Liver (tissue), 9 donors: Measurements from ENCODE around the gene ATG4C. TPM values are rescaled to one million over a fixed set of nuclear protein-coding genes. Genes with fewer than 3 reads are reported as not detected.

Experiments
- DNase-seq: peaks from one replicate; pipeline ENCODE4 v3.0.0-alpha.2; 2017; ENCODE audit warnings: low spot score
- H3K27ac ChIP-seq, 2 donors: one replicate each; pipeline ENCODE4 v1.7.0; 2013; ENCODE audit warnings: inconsistent platforms in 2 of 2, low read length in 2 of 2, control low read depth in 1 of 2, low read depth in 1 of 2, mild to moderate bottlenecking in 1 of 2
- H3K27me3 ChIP-seq, 4 donors: one replicate each; pipeline versions ENCODE4 v1.6.1 to v1.7.0; 2013; ENCODE audit warnings: low read length in 3 of 4, inconsistent platforms in 1 of 4, mild to moderate bottlenecking in 1 of 4, moderate library complexity in 1 of 4; ENCODE audit not compliant: control insufficient read depth in 4 of 4, insufficient read depth in 4 of 4
- H3K36me3 ChIP-seq, 4 donors: one replicate each; pipeline versions ENCODE4 v1.6.1 to v1.7.0; 2013; ENCODE audit warnings: low read length in 3 of 4, mild to moderate bottlenecking in 3 of 4, low read depth in 1 of 4, moderate library complexity in 1 of 4; ENCODE audit not compliant: control insufficient read depth in 4 of 4, insufficient read depth in 3 of 4
- H3K4me1 ChIP-seq, 4 donors: one replicate each; pipeline versions ENCODE4 v1.6.1 to v1.7.0; 2013; ENCODE audit warnings: low read length in 3 of 4, mild to moderate bottlenecking in 3 of 4, moderate library complexity in 1 of 4; ENCODE audit not compliant: control insufficient read depth in 4 of 4, insufficient read depth in 4 of 4
- H3K4me3 ChIP-seq, 3 donors: one replicate each; pipeline versions ENCODE4 v1.6.1 to v1.7.0; 2013; ENCODE audit warnings: low read length in 3 of 3, control low read depth in 1 of 3, low read depth in 1 of 3, mild to moderate bottlenecking in 1 of 3
- H3K9ac ChIP-seq, 2 donors: one replicate each; pipeline ENCODE4 v1.7.0; 2013; ENCODE audit warnings: low read length in 2 of 2, mild to moderate bottlenecking in 2 of 2, moderate library complexity in 2 of 2, control low read depth in 1 of 2, low read depth in 1 of 2
- H3K9me3 ChIP-seq, 4 donors: one replicate each; pipeline versions ENCODE4 v1.6.1 to v1.7.0; 2013; ENCODE audit warnings: low read length in 3 of 4; ENCODE audit not compliant: control insufficient read depth in 4 of 4
- EGR1 ChIP-seq, 2 donors: IDR thresholded peaks; 2 replicates each; pipeline ENCODE4 v1.6.1; 2016 to 2018; ENCODE audit warnings: antibody characterized with exemption in 2 of 2, low read depth in 2 of 2
- FOXA1 ChIP-seq: IDR thresholded peaks from 2 replicates; pipeline ENCODE4 v1.6.1; 2016; ENCODE audit warnings: antibody characterized with exemption
- FOXA2 ChIP-seq: IDR thresholded peaks from 2 replicates; pipeline ENCODE4 v1.6.1; 2016; ENCODE audit warnings: antibody characterized with exemption
- GABPA ChIP-seq, 2 donors: IDR thresholded peaks in 1 of 2; conservative IDR thresholded peaks in 1 of 2; 2 replicates each; pipeline ENCODE4 v1.6.1; 2016; ENCODE audit warnings: antibody characterized with exemption in 2 of 2, mild to moderate bottlenecking in 1 of 2, moderate library complexity in 1 of 2
- HNF4A ChIP-seq, 2 donors: conservative IDR thresholded peaks; 2 replicates each; pipeline ENCODE4 v1.6.1; 2016; ENCODE audit warnings: antibody characterized with exemption in 2 of 2, mild to moderate bottlenecking in 2 of 2
- HNF4G ChIP-seq: IDR thresholded peaks from 2 replicates; pipeline ENCODE4 v1.6.1; 2016; ENCODE audit warnings: antibody characterized with exemption
- JUND ChIP-seq, 2 donors: IDR thresholded peaks; 2 replicates each; pipeline ENCODE4 v1.6.1; 2016; ENCODE audit warnings: antibody characterized with exemption in 2 of 2
- NR2F2 ChIP-seq: IDR thresholded peaks from 2 replicates; pipeline ENCODE4 v1.6.1; 2016; ENCODE audit warnings: antibody characterized with exemption
- RAD21 ChIP-seq, 2 donors: IDR thresholded peaks; 2 replicates each; pipeline ENCODE4 v1.6.1; 2016; ENCODE audit warnings: antibody characterized with exemption in 2 of 2, mild to moderate bottlenecking in 2 of 2
- RXRA ChIP-seq, 2 donors: IDR thresholded peaks; 2 replicates each; pipeline ENCODE4 v1.6.1; 2017 to 2018; ENCODE audit warnings: antibody characterized with exemption in 2 of 2, mild to moderate bottlenecking in 1 of 2
- SP1 ChIP-seq: IDR thresholded peaks from 2 replicates; pipeline ENCODE4 v1.6.1; 2018; ENCODE audit warnings: antibody characterized with exemption, mild to moderate bottlenecking
- TAF1 ChIP-seq: conservative IDR thresholded peaks from 2 replicates; pipeline ENCODE4 v1.6.1; 2016; ENCODE audit warnings: antibody characterized with exemption, mild to moderate bottlenecking
- YY1 ChIP-seq: IDR thresholded peaks from 2 replicates; pipeline ENCODE4 v1.6.1; 2016; ENCODE audit warnings: antibody characterized with exemption, mild to moderate bottlenecking
- WGBS: extraction: QIAGEN DNeasy Blood & Tissue Kit; methylation state at CpG from one replicate; pipeline ENCODE4 v1.1.7; 2013; 5-methylcytosine and 5-hydroxymethylcytosine counted together
- polyA plus RNA-seq, 2 donors: library from polyadenylated mRNA; stranded (reverse) in 1 of 2; unstranded in 1 of 2; fragments of 200-250 nt in 1 of 2; fragments of >200 nt in 1 of 2; fragmentation: Nextera tagmentation in 1 of 2; extraction: Ambion mirVana in 1 of 2; gene quantifications; one replicate each; pipeline versions ENCODE4 v1.2.1 to v1.2.3, GENCODE V29; 2013 to 2015
- total RNA-seq, 2 donors: library from RNA; depleted of rRNA; stranded (reverse); fragments of >200 nt; gene quantifications; one replicate each; pipeline ENCODE4 v1.2.3, GENCODE V29; 2014
- TF ChIP-seq, protein P1 (sequence below): IDR thresholded peaks from 2 replicates; pipeline ENCODE4 v1.6.1; 2016; ENCODE audit warnings: antibody characterized with exemption, mild to moderate bottlenecking
- TF ChIP-seq, protein P2 (sequence below): IDR thresholded peaks from 2 replicates; pipeline ENCODE4 v1.6.1; 2016; ENCODE audit warnings: antibody characterized with exemption
- TF ChIP-seq, protein P3 (sequence below): fragments of 150-350 bp; IDR thresholded peaks from 2 replicates; pipeline ENCODE4 v1.5.1; 2017; ENCODE audit warnings: improper control_type of control experiment, low read depth, low read length; ENCODE audit not compliant: missing input control
- TF ChIP-seq, protein P4 (sequence below): IDR thresholded peaks from 2 replicates; pipeline ENCODE4 v1.6.1; 2016; ENCODE audit warnings: antibody characterized with exemption
- TF ChIP-seq, protein P5 (sequence below): IDR thresholded peaks from 2 replicates; pipeline ENCODE4 v1.6.1; 2016; ENCODE audit warnings: antibody characterized with exemption
- donor health status: healthy.
- donor health status: healthy.
- donor health status: healthy.
- donor health status: healthy.
- donor health status: healthy.

ATG4C gene
- total and polyA plus RNA-seq, 4 donors, result 3.8 to 8.4 (median 5.2) TPM

DNA sequence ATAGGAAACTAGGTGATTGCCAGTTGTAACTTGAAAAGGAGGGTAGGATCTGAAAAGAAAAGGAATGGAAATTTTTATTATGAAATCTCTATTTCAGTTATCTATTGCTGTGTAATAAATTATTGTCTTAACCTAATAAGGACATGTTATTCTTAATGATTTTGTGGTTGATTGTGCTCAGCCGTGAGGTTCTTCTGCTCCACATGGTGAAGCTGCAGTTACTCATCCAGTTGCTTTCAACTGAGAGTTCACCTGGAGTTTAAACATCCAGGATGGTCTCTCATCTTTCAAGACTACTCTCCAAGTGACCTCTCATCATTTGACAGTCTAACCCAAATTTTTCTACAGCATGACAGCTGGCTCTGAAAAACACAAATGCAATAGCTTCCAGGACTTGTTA lies 96.0 kb downstream of the ATG4C start:
- H3K9ac ChIP-seq, result no peak overlapping the region
- no peaks in the 10 kb centered on the region for H3K4me1 ChIP-seq
- no peaks in the 10 kb centered on the region for H3K36me3 ChIP-seq
- H3K9me3 ChIP-seq, result peaks cover 0 to 2% (median 0%) of the 10 kb centered on the region in 4 donors
- no peak for DNase-seq
- WGBS, result 95% methylated on average over 1 of the region's 1 CpG
- no peak overlapping the region for H3K27ac ChIP-seq
- H3K4me3 ChIP-seq, result no peak overlapping the region
- no peaks in the 10 kb centered on the region for H3K27me3 ChIP-seq
- TF ChIP-seq SP1 (no peak), GABPA (IDR thresholded peaks at IDR 0.05 in 1 of 2, conservative IDR thresholded peaks at IDR 0.05 in 1 of 2) (no peak), RAD21 (IDR thresholded peaks at IDR 0.05) (no peak), FOXA1 (no peak), TAF1 (no peak), JUND (IDR thresholded peaks at IDR 0.05) (no peak), NR2F2 (no peak), EGR1 (IDR thresholded peaks at IDR 0.05; ENCODE audit: low read depth in 2 of 2) (no peak), RXRA (IDR thresholded peaks at IDR 0.05) (no peak), HNF4G (no peak), FOXA2 (no peak), YY1 (no peak), HNF4A (conservative IDR thresholded peaks at IDR 0.05) (no peak)
- TF ChIP-seq, protein P1, sequence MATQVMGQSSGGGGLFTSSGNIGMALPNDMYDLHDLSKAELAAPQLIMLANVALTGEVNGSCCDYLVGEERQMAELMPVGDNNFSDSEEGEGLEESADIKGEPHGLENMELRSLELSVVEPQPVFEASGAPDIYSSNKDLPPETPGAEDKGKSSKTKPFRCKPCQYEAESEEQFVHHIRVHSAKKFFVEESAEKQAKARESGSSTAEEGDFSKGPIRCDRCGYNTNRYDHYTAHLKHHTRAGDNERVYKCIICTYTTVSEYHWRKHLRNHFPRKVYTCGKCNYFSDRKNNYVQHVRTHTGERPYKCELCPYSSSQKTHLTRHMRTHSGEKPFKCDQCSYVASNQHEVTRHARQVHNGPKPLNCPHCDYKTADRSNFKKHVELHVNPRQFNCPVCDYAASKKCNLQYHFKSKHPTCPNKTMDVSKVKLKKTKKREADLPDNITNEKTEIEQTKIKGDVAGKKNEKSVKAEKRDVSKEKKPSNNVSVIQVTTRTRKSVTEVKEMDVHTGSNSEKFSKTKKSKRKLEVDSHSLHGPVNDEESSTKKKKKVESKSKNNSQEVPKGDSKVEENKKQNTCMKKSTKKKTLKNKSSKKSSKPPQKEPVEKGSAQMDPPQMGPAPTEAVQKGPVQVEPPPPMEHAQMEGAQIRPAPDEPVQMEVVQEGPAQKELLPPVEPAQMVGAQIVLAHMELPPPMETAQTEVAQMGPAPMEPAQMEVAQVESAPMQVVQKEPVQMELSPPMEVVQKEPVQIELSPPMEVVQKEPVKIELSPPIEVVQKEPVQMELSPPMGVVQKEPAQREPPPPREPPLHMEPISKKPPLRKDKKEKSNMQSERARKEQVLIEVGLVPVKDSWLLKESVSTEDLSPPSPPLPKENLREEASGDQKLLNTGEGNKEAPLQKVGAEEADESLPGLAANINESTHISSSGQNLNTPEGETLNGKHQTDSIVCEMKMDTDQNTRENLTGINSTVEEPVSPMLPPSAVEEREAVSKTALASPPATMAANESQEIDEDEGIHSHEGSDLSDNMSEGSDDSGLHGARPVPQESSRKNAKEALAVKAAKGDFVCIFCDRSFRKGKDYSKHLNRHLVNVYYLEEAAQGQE, result no peak
- TF ChIP-seq, protein P2, sequence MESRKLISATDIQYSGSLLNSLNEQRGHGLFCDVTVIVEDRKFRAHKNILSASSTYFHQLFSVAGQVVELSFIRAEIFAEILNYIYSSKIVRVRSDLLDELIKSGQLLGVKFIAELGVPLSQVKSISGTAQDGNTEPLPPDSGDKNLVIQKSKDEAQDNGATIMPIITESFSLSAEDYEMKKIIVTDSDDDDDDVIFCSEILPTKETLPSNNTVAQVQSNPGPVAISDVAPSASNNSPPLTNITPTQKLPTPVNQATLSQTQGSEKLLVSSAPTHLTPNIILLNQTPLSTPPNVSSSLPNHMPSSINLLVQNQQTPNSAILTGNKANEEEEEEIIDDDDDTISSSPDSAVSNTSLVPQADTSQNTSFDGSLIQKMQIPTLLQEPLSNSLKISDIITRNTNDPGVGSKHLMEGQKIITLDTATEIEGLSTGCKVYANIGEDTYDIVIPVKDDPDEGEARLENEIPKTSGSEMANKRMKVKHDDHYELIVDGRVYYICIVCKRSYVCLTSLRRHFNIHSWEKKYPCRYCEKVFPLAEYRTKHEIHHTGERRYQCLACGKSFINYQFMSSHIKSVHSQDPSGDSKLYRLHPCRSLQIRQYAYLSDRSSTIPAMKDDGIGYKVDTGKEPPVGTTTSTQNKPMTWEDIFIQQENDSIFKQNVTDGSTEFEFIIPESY, result no peak
- TF ChIP-seq, protein P3, sequence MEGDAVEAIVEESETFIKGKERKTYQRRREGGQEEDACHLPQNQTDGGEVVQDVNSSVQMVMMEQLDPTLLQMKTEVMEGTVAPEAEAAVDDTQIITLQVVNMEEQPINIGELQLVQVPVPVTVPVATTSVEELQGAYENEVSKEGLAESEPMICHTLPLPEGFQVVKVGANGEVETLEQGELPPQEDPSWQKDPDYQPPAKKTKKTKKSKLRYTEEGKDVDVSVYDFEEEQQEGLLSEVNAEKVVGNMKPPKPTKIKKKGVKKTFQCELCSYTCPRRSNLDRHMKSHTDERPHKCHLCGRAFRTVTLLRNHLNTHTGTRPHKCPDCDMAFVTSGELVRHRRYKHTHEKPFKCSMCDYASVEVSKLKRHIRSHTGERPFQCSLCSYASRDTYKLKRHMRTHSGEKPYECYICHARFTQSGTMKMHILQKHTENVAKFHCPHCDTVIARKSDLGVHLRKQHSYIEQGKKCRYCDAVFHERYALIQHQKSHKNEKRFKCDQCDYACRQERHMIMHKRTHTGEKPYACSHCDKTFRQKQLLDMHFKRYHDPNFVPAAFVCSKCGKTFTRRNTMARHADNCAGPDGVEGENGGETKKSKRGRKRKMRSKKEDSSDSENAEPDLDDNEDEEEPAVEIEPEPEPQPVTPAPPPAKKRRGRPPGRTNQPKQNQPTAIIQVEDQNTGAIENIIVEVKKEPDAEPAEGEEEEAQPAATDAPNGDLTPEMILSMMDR, result no peak
- TF ChIP-seq, protein P4, sequence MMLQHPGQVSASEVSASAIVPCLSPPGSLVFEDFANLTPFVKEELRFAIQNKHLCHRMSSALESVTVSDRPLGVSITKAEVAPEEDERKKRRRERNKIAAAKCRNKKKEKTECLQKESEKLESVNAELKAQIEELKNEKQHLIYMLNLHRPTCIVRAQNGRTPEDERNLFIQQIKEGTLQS, result no peak
- TF ChIP-seq, protein P5, sequence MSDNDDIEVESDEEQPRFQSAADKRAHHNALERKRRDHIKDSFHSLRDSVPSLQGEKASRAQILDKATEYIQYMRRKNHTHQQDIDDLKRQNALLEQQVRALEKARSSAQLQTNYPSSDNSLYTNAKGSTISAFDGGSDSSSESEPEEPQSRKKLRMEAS, result no peak
